ENCODE data around the gene SLC4A7. TPM values are rescaled to one million over a fixed set of nuclear protein-coding genes. Genes with fewer than 3 reads are reported as not detected.
"Not testable (repeated sequence)": the region's sequence is repeated elsewhere in the genome, so short reads cannot be mapped to it uniquely, and the experiment has no call there.

Gene SLC4A7
- total and polyA plus RNA-seq, 2 experiments from 2014 or later, result 8.0 to 54.8 TPM

DNA sequence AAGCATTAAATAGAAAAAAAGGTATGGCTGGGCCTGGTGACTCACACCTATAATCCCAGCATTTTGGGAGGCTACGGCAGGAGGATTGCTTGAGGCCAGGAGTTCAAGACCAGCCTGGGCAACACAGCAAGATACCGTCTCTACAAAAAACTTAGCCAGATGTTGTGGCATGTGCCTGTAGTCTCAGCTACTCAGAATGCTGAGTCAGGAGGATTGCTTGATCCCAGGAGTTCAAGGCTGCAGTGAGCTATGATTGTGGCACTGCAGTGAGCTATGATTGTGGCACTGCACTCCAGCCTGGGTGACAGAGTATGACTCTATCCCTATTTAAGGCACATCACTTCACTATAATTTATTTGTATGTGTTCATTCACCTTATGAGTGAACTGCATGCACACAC is 54.3 kb downstream of the SLC4A7 start:
- Histone ChIP-seq H3K4me1 (ENCODE audit: low read depth) (peaks cover 12% of the 10 kb centered on the region), H3K9me3 (ENCODE audit: low read depth) (no peaks in the 10 kb centered on the region), H3K27ac (no peak overlapping the region), H3K36me3 (peaks cover 13% of the 10 kb centered on the region), H3K27me3 (no peaks in the 10 kb centered on the region), H3K4me3 (no peak overlapping the region)
- TF ChIP-seq, protein P1, sequence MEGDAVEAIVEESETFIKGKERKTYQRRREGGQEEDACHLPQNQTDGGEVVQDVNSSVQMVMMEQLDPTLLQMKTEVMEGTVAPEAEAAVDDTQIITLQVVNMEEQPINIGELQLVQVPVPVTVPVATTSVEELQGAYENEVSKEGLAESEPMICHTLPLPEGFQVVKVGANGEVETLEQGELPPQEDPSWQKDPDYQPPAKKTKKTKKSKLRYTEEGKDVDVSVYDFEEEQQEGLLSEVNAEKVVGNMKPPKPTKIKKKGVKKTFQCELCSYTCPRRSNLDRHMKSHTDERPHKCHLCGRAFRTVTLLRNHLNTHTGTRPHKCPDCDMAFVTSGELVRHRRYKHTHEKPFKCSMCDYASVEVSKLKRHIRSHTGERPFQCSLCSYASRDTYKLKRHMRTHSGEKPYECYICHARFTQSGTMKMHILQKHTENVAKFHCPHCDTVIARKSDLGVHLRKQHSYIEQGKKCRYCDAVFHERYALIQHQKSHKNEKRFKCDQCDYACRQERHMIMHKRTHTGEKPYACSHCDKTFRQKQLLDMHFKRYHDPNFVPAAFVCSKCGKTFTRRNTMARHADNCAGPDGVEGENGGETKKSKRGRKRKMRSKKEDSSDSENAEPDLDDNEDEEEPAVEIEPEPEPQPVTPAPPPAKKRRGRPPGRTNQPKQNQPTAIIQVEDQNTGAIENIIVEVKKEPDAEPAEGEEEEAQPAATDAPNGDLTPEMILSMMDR (IDR thresholded peaks at IDR 0.05; ENCODE audit: low read depth, low read length), result no peak
- DNase-seq (ENCODE audit: low read depth in 1 of 2, low spot score in 1 of 2), result no peak

DNA sequence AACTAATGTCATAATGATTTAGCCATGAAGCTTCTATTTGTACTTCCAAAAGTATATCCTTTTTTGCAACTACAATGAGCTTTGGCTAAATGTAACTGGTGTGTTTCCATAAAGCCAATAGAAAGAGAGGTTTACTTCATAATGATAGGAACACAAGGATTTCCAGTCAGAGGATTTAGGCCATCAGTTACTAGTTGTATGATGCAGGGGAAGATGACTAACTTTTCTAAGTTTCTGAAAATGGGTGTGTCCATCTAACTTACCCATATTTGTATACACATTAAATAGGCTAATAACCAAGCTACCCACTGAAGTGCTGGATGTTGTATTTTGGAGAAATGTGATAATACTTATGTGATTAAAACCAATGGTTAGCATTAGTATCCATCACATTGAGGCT is 55.7 kb downstream of the SLC4A7 start:
- Histone ChIP-seq H3K27me3 (no peaks in the 10 kb centered on the region), H3K27ac (no peak overlapping the region), H3K9me3 (ENCODE audit: low read depth) (no peaks in the 10 kb centered on the region), H3K4me1 (ENCODE audit: low read depth) (peaks cover 12% of the 10 kb centered on the region), H3K36me3 (peaks cover 19% of the 10 kb centered on the region), H3K4me3 (no peak overlapping the region)
- DNase-seq (ENCODE audit: low read depth in 1 of 2, low spot score in 1 of 2), result no peak
- TF ChIP-seq, protein P1 (IDR thresholded peaks at IDR 0.05; ENCODE audit: low read depth, low read length), result no peak

DNA sequence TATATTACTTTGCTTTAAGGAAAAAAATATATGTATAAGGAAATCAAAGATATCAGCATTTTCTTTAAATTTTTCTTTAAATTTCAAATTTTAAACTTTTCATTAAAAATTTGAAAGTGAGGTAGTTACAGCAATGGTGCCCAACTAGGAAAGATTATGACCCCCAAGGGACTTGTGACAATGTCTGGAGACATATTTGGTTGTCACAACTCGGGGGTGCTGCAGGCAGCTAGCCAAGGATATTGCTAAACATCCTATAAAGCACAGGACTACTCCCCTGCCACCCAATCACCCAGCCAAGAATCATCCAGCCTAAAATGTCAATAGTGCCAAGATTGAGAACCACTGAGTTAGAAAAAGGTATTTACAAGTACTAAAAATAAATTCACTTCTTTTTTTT is 57.3 kb downstream of the SLC4A7 start:
- H3K27me3 ChIP-seq, result no peaks in the 10 kb centered on the region
- DNase-seq (ENCODE audit: low read depth in 1 of 2, low spot score in 1 of 2), result no peak
- H3K9me3 ChIP-seq (ENCODE audit: low read depth), result no peaks in the 10 kb centered on the region
- H3K4me1 ChIP-seq (ENCODE audit: low read depth), result peaks cover 12% of the 10 kb centered on the region
- H3K4me3 ChIP-seq, result no peak overlapping the region
- TF ChIP-seq, protein P1 (IDR thresholded peaks at IDR 0.05; ENCODE audit: low read depth, low read length), result no peak
- H3K27ac ChIP-seq, result no peak overlapping the region
- peaks cover 16% of the 10 kb centered on the region for H3K36me3 ChIP-seq

DNA sequence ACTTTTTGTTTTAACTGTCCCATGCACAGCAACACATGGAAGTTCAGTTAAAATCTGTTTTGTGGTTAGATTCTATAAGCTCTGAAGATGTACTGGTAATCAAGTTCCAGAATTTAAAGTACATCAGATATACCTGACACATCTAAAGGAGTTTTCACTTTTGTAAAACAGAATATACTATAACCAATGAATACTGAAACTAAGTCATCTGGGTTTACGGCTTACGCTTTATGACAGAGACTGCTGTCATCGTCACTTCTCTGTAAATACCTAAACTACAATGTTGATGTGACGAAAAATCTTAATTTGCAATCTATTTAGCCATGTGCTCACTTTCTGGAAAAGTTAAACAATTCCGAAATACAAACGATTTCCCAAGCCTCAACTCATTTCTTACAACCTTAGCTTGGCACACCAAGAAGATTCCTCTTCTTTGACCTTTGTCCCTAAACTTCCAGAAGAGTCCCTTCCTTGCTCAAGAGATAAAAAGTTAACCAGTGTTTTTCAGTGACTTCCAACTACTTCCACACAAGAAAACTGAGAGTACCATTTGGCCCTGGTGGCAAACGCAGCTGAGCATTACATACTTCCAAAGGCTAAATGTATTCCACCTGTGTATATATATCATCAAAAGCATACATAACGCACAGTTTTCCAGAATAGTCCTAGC is 58.2 kb downstream of the SLC4A7 start:
- no peak for DNase-seq (ENCODE audit: low read depth in 1 of 2, low spot score in 1 of 2)
- Histone ChIP-seq H3K36me3 (peaks cover 15% of the 10 kb centered on the region), H3K4me1 (ENCODE audit: low read depth) (peaks cover 12% of the 10 kb centered on the region), H3K9me3 (ENCODE audit: low read depth) (no peaks in the 10 kb centered on the region), H3K4me3 (no peak overlapping the region), H3K27ac (no peak overlapping the region), H3K27me3 (no peaks in the 10 kb centered on the region)
- TF ChIP-seq, protein P1 (IDR thresholded peaks at IDR 0.05; ENCODE audit: low read depth, low read length), result no peak

DNA sequence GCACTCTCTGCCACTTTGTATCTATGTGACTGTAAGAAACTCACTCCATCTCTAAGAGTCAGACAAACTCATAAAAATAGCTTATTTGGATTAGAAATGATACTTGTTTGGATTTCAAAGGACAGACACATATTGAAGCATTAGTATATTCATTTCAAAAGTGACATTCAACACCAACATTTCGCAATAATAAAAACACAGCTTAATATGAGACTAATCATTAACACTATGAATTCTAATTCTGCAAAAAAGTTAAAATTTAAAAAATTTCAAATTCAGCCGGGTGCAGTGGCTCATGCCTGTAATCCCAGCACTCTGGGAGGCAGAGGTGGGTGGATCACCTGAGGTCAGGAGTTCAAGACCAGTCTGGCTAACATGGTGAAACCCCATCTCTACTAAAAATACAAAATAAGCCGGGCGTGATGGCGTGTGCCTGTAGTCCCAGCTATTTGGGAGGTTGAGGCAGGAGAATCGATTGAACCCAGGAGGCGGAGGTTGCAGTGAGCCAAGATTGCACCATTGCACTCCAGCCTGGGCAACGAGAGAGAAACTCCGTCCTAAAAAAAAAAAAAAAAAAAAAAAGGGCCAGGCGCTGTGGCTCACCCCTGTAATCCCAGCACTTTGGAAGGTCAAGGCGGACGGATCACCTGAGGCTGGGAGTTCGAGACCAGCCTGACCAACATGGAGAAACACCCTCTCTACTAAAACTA is 59.2 kb downstream of the SLC4A7 start:
- not testable (repeated sequence) for H3K27ac ChIP-seq; DNase-seq (ENCODE audit: low read depth in 1 of 2, low spot score in 1 of 2); H3K4me3 ChIP-seq; H3K9me3 ChIP-seq (ENCODE audit: low read depth); H3K27me3 ChIP-seq
- peaks cover 19% of the 10 kb centered on the region for H3K36me3 ChIP-seq
- peaks cover 12% of the 10 kb centered on the region for H3K4me1 ChIP-seq (ENCODE audit: low read depth)

DNA sequence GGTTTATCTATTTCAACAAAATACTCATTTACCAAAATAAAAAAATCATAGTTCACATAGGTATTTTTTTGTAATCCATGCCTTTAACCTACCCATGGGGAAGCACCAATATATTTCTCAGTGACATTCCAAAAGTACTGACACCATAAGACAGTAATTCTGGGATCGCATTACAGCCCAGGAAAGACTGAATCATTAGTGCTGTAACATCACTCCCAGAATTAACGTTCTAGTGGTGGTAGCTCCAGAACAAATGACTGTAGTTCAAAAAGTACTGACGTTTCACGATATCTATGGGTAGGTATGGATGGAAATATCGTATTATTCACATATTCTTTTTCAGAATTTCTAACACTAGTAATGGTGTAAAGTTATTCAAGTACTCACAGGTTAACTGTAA is 60.7 kb downstream of the SLC4A7 start:
- TF ChIP-seq, protein P1 (IDR thresholded peaks at IDR 0.05; ENCODE audit: low read depth, low read length), result no peak
- Histone ChIP-seq H3K9me3 (ENCODE audit: low read depth) (no peaks in the 10 kb centered on the region), H3K4me1 (ENCODE audit: low read depth) (peaks cover 12% of the 10 kb centered on the region), H3K4me3 (no peak overlapping the region), H3K36me3 (peaks cover 22% of the 10 kb centered on the region), H3K27ac (no peak overlapping the region), H3K27me3 (no peaks in the 10 kb centered on the region)
- DNase-seq (ENCODE audit: low read depth in 1 of 2, low spot score in 1 of 2), result peak in 1 of 2 donors; percentile 37

Data from cardiac muscle cell (in vitro differentiated cells and primary cell).